GM23338 (cell line): ENCODE results near the gene SNX22. TPM values are rescaled to one million over a fixed set of nuclear protein-coding genes. Genes with fewer than 3 reads are reported as not detected.

Source experiments
- ATAC-seq: fragments of 200-7000 bp; cut with Tn5 transposase; 3 replicates; pipeline ENCODE4 v1.9.1; 2020
- DNase-seq: peaks from one replicate; pipeline ENCODE4 v3.0.0-alpha.2; 2015; ENCODE audit warnings: low spot score
- H2AFZ ChIP-seq: fragments of 200-600 bp; sonication (generic); 2 replicates; pipeline ENCODE4 v1.8.0; 2016; ENCODE audit warnings: antibody characterized with exemption, mild to moderate bottlenecking, moderate library complexity
- H3F3A ChIP-seq: fragments of 200-600 bp; sonication (generic); replicated peaks from 2 replicates; pipeline ENCODE4 v1.8.0; 2017; ENCODE audit warnings: antibody characterized with exemption, mixed run types, low read depth
- H3K27ac ChIP-seq: fragments of 200-600 bp; sonication (generic); 2 replicates; pipeline ENCODE4 v1.6.1; 2016; ENCODE audit warnings: low read depth
- H3K27me3 ChIP-seq: fragments of 200-600 bp; sonication (generic); 2 replicates; pipeline ENCODE4 v1.8.0; 2016; ENCODE audit warnings: mild to moderate bottlenecking, mixed run types, moderate library complexity; ENCODE audit not compliant: insufficient read depth
- H3K36me3 ChIP-seq: fragments of 200-600 bp; sonication (generic); 2 replicates; pipeline ENCODE4 v1.8.0; 2016; ENCODE audit warnings: mild to moderate bottlenecking; ENCODE audit not compliant: insufficient read depth
- H3K4me1 ChIP-seq: fragments of 200-600 bp; sonication (generic); 2 replicates; pipeline ENCODE4 v1.8.0; 2016; ENCODE audit warnings: mild to moderate bottlenecking, moderate library complexity; ENCODE audit not compliant: insufficient read depth
- H3K4me2 ChIP-seq: fragments of 200-600 bp; sonication (generic); 2 replicates; pipeline ENCODE4 v1.7.1; 2017; ENCODE audit warnings: mixed run types
- H3K4me3 ChIP-seq: fragments of 200-600 bp; sonication (generic); 2 replicates; pipeline ENCODE4 v1.6.1; 2016; ENCODE audit warnings: mixed run types
- H3K79me2 ChIP-seq: fragments of 200-600 bp; sonication (generic); replicated peaks from 2 replicates; pipeline ENCODE4 v1.8.0; 2017; ENCODE audit warnings: mild to moderate bottlenecking; ENCODE audit not compliant: insufficient read depth
- H3K9me2 ChIP-seq: fragments of 200-600 bp; sonication (generic); 2 replicates; pipeline ENCODE4 v1.8.0; 2017; ENCODE audit not compliant: insufficient read depth
- H4K20me1 ChIP-seq: fragments of 200-600 bp; sonication (generic); replicated peaks from 2 replicates; pipeline ENCODE4 v1.8.0; 2017; ENCODE audit warnings: mild to moderate bottlenecking; ENCODE audit not compliant: insufficient read depth
- H3K27ac Mint-ChIP-seq: 2 replicates; pipeline ENCODE4 v1.8.0; 2020; ENCODE audit warnings: inconsistent platforms, mild to moderate bottlenecking, moderate library complexity, mixed read lengths
- H3K27me3 Mint-ChIP-seq: 3 replicates; pipeline ENCODE4 v1.8.0; 2022; ENCODE audit warnings: low read depth, mild to moderate bottlenecking, moderate library complexity, mixed read lengths, inconsistent platforms; ENCODE audit not compliant: insufficient read depth, poor library complexity
- H3K36me3 Mint-ChIP-seq: 3 replicates; pipeline ENCODE4 v1.8.0; 2021; ENCODE audit warnings: low read depth, mild to moderate bottlenecking, inconsistent platforms, moderate library complexity, mixed read lengths
- H3K4me1 Mint-ChIP-seq: 3 replicates; pipeline ENCODE4 v1.8.0; 2020; ENCODE audit warnings: mild to moderate bottlenecking, inconsistent platforms, mixed read lengths
- H3K4me3 Mint-ChIP-seq: 3 replicates; pipeline ENCODE4 v1.8.0; 2021; ENCODE audit warnings: moderate library complexity, mild to moderate bottlenecking, inconsistent platforms, mixed read lengths
- H3K9me3 Mint-ChIP-seq: 3 replicates; pipeline ENCODE4 v1.8.0; 2020; ENCODE audit warnings: moderate library complexity, mild to moderate bottlenecking, inconsistent platforms, mixed read lengths
- CTCF ChIP-seq, 2 experiments: fragments of 200-600 bp in 1 of 2; sonication (generic) in 1 of 2; conservative IDR thresholded peaks; 2 replicates each; pipeline versions ENCODE4 v1.5.1 to v1.6.1; 2016 to 2017; ENCODE audit warnings: antibody characterized with exemption in 2 of 2, low read depth in 2 of 2, mild to moderate bottlenecking in 2 of 2, moderate library complexity in 1 of 2
- ETS1 ChIP-seq: IDR thresholded peaks from 2 replicates; pipeline ENCODE4 v1.6.1; 2016; ENCODE audit warnings: antibody characterized with exemption
- EZH2 ChIP-seq: fragments of 200-600 bp; sonication (generic); IDR thresholded peaks from one replicate; pipeline ENCODE4 v1.8.0; 2017; ENCODE audit warnings: antibody characterized with exemption, mild to moderate bottlenecking, low read depth; ENCODE audit not compliant: unreplicated experiment
- EZH2phosphoT487 ChIP-seq: fragments of 200-600 bp; sonication (generic); IDR thresholded peaks from one replicate; pipeline ENCODE4 v1.8.1; 2018; ENCODE audit warnings: antibody characterized with exemption; ENCODE audit not compliant: unreplicated experiment
- JUNB ChIP-seq: IDR thresholded peaks from one replicate; pipeline ENCODE4 v1.6.1; 2016; ENCODE audit warnings: antibody characterized with exemption; ENCODE audit not compliant: unreplicated experiment
- NANOG ChIP-seq: IDR thresholded peaks from 2 replicates; pipeline ENCODE4 v1.6.1; 2016; ENCODE audit warnings: antibody characterized with exemption, borderline replicate concordance
- REST ChIP-seq: IDR thresholded peaks from one replicate; pipeline ENCODE4 v1.6.1; 2018; ENCODE audit warnings: antibody characterized with exemption; ENCODE audit not compliant: unreplicated experiment
- STAT1 ChIP-seq: IDR thresholded peaks from one replicate; pipeline ENCODE4 v1.6.1; 2016; ENCODE audit warnings: antibody characterized with exemption; ENCODE audit not compliant: unreplicated experiment
- ZNF331 ChIP-seq: fragments of 250-450 bp; sonication (Bioruptor Pico); IDR thresholded peaks from 2 replicates; pipeline ENCODE4 v1.5.0; 2020; ENCODE audit warnings: low read depth, mild to moderate bottlenecking, moderate library complexity
- ZNF462 ChIP-seq: fragments of 250-450 bp; sonication (Bioruptor Pico); IDR thresholded peaks from 2 replicates; pipeline ENCODE4 v1.5.0; 2020; ENCODE audit warnings: mild to moderate bottlenecking, moderate library complexity
- polyA plus RNA-seq: library from polyadenylated mRNA; unstranded; fragments of >200 nt; fragmentation: Nextera tagmentation; extraction: Ambion mirVana; gene quantifications from 2 replicates; pipeline ENCODE4 v1.2.1, GENCODE V29; 2016
- total RNA-seq: library from RNA; depleted of rRNA; stranded (reverse); fragments of >200 nt; shearing (Covaris generic); gene quantifications from 2 replicates; pipeline ENCODE4 v1.2.3, GENCODE V29; 2014

Gene SNX22
- total and polyA plus RNA-seq, 2 experiments from 2014 or later = 3.7 to 5.7 TPM

GRCh38 chr15:64144565-64145281 lies 6.8 kb upstream of the SNX22 start:
- H3K27me3 ChIP-seq = no peaks in the 10 kb centered on the region
- Mint-ChIP-seq H3K9me3 (no peaks in the 10 kb centered on the region; the same call in 2 of the 3 replicates), H3K27me3 (peaks cover 6% of the 10 kb centered on the region), H3K4me1 (peaks cover 4% of the 10 kb centered on the region), H3K27ac (no peak overlapping the region), H3K36me3 (no peaks in the 10 kb centered on the region; the same call in 2 of the 3 replicates), H3K4me3 (no peak overlapping the region)
- TF ChIP-seq NANOG (no peak), STAT1 (no peak), EZH2phosphoT487 (no peak), ETS1 (no peak), EZH2 (no peak), ZNF462 (CRISPR knock-in tag) (no peak), JUNB (no peak), CTCF (conservative IDR thresholded peaks at IDR 0.05; ENCODE audit: low read depth in 2 of 2) (no peak), REST (no peak), ZNF331 (CRISPR knock-in tag) (no peak)
- no peaks in the 10 kb centered on the region for H3K9me2 ChIP-seq
- no peak overlapping the region for H3K4me3 ChIP-seq
- no peak overlapping the region for H3K27ac ChIP-seq
- H3K36me3 ChIP-seq = no peaks in the 10 kb centered on the region
- no peaks in the 10 kb centered on the region for H3K79me2 ChIP-seq
- H3K4me2 ChIP-seq = no peak overlapping the region
- ATAC-seq (no peak), DNase-seq (no peak)
- H3F3A ChIP-seq = no peaks in the 10 kb centered on the region
- no peak overlapping the region for H2AFZ ChIP-seq
- H4K20me1 ChIP-seq = no peaks in the 10 kb centered on the region
- no peaks in the 10 kb centered on the region for H3K4me1 ChIP-seq
